Activated naive CD8-positive, alpha-beta T cell treated with anti-CD3 and anti-CD28 coated beads, Interleukin-2, amount 50 U/mL, for 16 hours (primary cell): ENCODE data around the gene GRIP1.

ENCODE experiments used
- DNase-seq: peaks from one replicate; pipeline ENCODE4 v3.0.0-alpha.2; 2020; ENCODE audit warnings: low read depth, low spot score

The GRIP1 gene

DNA sequence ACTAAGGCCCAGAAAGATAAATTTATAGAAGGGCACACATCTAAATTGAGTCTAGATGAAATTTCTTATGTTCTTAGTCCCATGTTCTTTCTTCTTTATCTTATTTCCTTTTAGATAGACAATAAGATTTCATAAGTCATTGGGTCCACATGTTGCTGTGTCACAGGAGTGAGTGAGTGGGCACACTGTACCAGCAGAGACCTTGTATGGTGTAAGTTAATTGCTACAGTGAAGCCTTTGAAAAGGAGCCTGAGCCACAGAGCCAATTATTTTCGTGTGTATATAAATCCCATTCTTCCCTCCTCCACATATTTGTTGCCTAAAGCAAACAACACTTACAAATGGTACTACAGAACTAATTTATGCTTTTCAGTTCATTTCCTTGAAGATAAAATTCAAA, 79.1 kb downstream of the GRIP1 start:
- no peak for DNase-seq

DNA sequence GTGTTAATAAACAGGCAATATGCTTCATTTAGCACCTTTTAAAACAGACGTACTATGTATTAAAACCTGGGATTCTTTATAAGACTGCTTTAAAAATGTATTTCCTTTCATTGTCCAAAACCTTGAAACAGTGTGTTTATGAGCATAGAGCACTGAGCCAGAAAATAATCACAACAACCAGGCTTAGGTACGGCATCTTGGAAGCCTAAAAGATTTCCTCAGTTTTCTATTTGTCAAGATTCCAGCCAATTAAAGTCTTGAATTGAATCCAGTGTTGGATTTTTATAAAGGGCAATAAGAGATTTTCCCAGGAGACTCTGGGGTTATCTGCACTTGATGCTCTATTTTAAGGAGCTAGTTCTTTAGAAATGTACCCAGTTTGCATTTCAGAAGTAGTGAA, 80.3 kb downstream of the GRIP1 start:
- no peak for DNase-seq

DNA sequence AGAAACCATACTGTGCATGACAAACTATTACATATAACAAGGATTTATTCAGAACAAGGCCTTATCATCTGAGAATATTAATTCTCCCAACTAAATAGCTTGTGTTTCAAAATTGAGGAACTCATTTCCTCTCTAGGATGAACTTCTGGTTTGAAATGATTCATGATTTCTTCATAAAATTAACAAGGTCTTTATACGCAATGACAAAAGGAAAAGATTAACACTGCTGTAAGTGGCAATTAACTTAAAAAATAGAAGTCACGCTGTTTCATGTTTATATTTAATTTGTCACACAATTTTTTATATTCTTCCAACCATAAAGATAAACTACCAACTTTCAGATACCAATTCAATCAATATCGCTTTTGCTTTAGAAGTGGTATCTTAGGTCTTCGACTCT, 80.8 kb downstream of the GRIP1 start:
- DNase-seq: no peak

DNA sequence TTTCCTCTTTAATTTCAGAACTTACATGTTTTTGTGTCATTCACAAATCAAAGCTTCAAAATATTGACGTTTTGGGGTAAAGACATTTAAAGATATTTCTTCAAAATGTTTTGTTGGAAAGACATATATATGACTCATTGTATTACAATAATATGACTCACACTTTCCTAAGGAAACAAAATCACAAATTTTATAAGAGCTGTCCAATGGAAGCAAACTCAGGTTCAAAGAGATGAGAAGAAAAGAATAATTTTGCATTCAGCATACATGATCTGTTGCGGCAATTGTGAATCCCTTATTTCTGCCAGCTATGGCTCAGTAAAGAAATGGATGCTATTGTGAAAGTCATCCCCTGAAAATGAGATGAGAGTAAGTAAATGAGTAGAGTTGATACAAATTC, 82.7 kb downstream of the GRIP1 start:
- no peak for DNase-seq

DNA sequence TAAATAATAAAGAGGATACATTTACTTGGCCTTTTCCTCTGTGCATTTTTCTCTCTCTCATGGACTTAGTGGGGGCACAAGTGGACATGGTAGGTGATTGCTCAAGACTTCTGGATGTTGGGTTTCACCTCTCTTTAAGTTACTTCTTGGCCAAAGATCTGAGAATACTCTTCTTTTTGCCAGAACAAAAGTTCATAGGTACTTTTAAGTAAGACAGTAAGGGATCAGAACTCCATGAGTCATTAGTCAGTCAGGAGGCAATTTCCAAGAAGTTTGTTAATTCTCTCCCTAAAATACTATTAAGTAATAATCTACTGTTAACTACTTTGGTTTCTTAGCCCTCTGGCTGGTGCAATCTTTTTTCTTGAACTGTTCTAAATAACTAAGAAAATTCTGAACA, 84.2 kb downstream of the GRIP1 start:
- DNase-seq: no peak

DNA sequence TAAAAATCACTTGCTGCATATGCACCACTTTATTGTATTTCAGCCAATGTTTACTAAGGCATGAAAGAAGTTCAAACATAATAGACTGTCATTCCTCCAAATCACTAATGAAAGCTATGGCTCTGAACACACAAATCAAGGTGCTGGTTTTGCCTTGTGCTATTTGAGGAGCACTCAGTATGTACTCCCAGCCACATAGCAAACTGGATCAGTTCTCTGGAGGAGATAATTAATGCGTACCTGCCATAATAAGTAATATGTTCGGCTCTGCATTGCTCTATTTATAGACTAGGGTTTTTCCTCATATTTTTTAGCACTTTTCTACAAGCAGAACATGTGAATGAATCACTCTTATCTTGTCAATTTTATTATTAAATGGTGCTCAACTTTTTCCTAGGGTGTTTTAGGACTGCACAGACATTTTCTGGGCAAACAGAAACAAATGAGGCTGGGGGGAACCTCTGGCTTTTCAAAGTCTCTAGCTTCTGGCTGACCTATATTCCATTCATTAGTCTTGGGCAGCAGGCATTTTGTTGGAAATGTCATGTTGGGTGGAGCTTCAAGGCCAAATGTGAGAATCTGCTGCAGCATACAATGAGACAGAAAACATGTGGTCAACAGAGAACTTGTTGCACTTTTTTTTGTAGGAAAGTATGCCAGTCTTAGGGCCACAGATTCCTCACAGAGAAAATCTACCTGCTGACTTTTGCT, 88.4 kb downstream of the GRIP1 start:
- DNase-seq: no peak

DNA sequence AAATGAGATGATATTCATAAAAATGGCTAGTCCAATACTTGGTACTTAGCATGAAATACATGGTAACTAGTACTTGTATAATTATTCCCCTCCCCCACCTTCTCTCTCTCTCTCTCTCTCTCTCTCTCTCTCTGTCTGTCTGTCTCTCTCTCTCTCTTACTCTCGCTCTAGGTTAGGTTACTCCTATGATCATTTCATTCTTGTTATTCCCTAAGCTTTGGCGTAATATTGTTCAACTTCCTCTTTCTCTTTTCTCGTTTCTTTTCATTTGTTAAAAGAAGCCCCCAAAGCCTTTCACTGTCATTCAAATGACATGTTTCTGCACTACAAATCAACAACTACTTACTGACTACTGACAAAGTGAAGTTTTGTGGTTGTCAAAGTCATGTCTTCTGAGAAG, 89.8 kb downstream of the GRIP1 start:
- DNase-seq: no peak

DNA sequence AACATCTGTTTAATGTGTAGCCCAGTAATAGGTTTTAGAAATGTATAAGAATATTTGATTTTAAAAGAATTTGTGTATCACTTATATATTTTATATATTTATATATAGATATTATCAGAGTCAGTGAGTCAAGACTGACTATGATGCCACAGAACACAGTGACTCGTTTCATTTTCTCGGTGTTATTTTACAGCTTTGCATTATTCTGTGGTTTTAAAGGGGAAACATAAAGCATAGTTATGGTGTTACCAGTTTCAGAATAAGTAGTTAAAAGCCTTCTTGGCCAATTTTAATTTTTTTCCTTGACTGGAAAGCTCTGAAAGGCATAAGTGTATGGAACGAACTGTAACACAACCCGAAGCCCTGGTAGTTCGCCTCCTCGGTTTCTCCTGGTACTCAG, 91.0 kb downstream of the GRIP1 start:
- no peak for DNase-seq

DNA sequence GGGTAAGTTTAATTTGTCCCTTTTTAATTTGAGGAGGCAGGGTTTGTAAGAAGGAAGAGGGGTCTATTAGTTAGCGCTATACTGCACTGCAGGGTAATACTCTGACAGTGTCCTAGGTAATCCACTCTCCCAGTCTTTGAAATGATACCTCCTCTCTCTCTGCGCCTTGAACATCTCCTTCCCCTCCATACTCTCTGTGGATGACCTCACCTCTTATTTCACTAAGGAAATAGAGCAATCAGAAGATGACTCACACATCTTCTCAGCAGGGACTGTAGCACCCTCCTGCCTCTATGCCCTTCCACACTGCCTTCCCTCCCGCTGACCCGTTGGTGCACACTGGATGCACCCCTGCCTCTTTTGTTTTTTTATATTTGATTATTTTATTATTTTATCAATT, 94.2 kb downstream of the GRIP1 start:
- DNase-seq: no peak

DNA sequence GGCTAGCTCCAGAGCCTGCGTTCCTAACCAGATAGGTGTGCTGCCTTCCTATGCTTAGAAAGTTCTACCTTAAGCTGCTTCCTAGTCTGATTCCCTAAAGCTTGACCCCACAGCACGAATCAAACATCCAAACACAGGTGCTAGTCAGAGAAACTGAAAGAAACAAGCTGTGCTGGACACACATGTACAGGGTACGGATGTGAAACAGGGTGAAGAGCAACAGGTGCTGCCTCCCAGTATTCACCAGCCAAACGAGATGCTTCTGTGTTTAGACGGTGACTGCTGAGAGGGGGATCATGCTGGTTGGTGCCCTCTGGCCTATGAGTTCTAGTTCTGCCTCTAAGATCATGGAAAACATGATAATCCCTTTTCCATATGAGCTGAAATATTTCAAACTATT, 105.3 kb downstream of the GRIP1 start:
- DNase-seq: no peak

DNA sequence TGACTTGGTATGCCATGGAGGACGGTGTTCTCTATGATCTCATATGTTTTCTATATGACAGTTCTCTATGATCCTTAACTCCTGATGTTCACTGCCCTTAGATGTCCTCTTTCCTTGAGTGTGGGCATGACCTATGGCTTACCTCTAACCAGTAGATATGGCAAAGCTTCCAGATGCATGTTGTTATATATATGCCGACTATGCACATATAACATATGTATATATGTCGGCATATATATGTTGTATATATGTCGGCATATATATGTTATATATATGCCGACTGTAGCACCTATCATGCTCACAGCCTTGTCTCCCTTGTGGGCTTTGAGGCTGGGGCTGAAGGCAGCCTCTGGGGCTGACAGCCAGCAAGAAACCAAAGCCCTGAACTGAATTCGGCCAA, 106.0 kb downstream of the GRIP1 start:
- DNase-seq: no peak

DNA sequence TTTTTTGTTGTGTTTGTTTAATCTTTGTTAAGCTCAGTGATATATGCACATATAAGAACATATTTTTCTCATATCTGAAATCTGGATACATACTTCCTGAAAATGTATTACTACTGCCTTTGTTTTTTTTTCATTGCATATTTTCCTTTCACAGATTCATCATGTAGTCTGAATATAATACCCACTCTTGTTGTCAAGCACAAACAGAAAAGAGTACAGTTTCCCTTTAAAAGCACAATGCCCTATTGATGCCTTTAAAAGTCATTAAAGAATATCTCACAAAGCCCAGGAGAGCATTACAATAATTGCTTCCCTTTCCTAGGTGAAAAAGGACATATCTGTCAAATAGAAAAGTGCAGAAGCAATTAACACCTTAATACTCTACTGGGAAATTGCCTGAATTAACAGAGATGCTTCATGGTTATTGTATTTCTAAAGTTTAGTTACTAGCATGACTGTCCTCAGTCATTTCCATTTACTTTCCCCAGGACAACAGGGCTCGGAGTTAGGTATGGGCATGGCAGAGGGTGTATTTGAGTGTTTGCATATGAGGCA, 107.4 kb downstream of the GRIP1 start:
- no peak for DNase-seq

DNA sequence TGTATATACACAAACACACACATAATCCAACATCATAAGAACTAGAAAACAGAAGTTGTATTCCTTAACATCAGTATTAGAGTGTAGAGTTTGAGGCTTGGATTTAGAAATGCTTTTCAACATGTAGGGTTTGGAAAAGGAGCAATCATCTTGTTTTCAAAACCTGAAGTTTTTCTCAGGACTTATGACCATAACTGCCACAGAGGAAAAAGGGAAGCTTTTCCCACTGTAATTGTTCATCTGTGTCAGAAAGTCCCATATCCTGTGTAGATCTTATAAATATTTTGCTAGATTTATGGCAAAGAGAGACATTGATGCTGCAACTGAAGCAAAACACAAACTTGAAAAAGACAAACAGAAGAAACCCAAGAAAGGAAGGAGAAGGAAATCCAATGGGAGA, 115.7 kb downstream of the GRIP1 start:
- DNase-seq: no peak

DNA sequence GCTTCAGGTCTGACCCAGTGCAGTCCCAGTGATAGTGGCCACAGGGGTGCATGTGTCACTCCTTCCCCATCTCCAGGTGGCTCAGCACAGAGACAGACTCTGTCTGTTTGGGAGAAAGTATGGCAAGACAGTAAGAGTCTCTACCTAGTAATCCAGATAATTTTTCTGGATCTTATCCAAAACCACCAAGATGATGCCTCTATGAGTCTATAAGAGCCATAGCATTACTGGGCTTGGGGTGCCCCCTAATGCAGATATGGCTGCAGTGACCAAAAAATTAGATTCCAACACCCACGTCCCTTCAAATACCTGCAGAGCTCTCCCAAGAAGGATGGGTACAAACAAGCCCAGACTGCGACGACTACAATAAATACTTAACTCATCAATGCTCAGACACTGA, 123.8 kb downstream of the GRIP1 start:
- no peak for DNase-seq

DNA sequence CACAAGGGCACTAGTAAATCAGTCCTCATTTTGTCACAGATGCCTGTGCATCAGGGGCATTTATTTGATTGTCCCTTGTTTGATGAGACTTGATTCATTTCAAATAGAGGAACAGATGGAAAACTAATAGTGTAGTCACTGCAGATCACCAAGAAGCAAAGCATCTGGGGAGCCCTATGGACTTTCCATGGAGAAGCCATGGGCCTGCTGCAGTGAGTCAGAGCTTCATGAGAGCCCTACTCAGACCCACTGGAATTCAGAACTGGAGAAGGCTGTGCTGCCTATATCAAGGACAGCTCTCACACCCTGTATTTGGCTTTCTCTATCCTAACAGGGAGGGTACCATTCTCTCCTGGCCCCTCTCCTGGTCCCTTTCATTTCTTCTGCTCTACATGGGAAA, 126.2 kb downstream of the GRIP1 start:
- no peak for DNase-seq

DNA sequence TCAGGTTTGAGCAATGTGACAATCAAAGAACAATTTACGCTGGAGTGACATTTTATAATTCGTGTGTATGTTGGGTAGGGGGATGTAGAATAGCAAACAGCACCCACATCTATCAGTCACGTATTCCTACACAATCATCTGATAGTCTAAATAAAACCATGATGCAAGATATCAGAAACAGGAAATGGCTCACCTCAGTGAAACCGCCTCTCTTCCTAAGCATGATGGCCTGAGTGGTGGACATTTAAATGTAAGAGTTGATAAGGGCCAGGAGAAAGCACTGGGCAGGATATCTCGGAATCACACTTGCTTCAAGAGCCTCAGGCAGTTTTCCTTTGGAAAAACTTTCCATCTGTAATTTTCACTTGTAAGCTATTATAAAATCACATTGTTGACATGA, 128.2 kb downstream of the GRIP1 start:
- no peak for DNase-seq

DNA sequence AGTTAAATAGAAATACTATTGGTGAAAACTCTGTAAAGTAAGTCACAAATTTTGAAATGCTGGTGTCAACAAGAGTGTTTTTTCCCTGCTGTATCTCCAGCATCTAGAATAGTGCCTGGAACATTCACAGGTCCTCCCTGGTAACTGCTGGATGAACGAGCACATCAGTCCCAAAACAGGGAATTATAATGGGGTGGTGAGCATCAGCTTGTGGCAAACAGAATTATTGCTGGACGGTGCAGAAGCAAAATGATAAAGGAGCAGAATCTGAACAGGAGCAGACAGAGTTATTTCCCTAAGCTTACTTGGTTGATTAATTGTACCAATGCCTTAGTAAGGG, 129.9 kb downstream of the GRIP1 start:
- no peak for DNase-seq

DNA sequence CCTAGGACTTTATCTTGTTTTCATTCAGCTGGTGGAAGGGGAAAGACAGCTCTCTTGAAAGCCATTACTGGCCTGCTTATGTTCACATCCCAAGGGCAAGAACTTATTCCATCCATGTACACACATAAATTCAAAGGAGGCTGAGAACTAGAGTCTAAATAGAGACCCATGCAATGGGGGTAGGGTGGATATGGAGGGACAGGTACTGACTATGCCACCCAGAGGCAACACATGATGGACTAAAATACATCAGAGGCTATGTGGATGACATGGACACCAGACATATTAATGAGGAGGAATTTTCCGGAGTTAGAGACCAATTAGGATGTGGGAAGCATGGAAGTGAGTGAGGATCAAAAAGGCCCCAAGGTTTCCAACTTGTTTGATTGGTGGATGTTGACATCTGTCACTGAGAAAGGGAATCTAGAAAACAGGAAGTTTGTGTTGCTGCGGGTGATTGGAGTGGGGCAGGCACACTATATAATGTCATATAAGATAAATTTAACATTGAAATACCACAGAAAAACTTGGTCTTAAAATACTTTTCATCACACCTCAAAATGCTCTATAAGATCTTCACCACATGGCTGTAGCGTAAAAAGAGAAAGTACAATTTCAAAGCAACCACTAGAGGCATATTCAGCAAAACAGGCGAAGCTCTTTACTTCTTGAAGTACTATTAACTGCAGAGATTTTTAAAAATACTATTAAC, 130.4 kb downstream of the GRIP1 start:
- no peak for DNase-seq

DNA sequence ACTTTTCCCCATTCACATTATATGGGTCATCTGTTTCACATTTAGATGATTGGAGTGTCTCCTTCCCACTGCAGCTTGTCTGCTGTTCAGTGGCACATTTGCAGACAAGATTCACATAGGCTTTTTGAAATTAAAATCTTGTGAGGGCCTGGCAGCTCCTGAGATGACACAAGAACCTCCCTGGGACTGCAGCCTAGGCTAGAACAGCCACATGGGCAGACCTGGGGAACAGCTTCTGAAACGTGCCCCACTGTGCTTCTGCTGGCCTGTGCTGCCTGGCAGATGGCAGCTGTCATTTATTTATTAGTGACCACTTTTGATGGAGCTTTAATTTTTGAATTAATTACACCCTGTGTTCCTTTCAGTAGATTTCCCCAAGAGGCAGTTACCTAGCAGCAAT, 137.4 kb downstream of the GRIP1 start:
- no peak for DNase-seq

DNA sequence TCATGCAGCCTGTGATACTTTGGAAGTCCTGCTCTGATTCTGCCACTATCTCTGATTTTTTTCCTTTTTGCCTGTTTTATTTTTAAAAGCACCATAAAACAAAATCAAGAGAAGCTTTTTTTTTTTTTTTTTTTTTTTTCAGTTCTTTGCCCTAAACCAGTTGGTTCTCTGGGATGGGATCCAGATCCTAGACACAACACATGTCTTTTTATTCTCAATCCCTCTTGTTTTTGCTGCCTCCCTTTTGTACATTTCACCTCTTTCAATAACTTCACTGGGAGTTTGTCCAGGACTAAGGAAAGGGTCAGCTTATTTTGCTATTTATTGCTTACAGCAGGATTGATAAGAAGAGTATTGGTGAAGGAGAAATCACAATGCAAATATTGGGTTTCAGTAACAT, 139.4 kb downstream of the GRIP1 start:
- no peak for DNase-seq

DNA sequence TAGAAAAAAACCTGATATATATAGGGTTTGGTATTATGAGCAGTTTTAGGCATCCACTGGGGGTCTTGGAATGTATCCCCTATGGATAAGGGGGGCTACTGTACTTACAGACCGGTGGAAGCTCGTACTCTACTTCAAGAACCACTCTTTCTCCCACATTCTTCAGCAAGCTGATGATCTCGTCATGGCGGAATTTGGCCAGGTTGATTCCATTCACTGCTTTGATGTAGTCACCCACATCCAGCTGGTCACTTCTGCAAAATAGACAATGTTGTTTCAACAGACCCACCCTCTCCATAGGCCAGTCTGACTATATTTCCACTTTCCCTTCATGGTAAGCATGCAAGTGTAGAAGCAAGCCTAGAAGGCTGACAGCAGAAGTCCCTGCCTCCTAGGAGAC, 139.9 kb downstream of the GRIP1 start:
- DNase-seq: no peak

DNA sequence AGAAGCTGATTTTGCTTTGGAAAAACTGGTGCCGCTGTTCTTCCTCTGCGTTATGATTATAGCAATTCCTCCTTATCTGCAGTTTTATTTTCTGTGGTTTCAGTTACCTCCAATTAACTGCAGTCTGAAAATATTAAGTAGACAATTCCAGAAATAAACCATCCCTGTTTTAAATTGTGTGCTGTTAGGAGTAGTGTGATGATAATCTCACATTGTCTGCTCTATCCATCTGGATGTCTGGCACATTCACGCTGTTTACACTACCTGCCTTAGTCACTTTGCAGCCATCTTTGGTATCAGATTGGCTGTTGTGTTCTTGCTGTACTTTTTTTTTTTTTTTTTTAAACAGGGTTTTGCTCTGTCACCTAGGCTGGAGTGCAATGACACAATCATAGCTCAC, 141.0 kb downstream of the GRIP1 start:
- no peak for DNase-seq

DNA sequence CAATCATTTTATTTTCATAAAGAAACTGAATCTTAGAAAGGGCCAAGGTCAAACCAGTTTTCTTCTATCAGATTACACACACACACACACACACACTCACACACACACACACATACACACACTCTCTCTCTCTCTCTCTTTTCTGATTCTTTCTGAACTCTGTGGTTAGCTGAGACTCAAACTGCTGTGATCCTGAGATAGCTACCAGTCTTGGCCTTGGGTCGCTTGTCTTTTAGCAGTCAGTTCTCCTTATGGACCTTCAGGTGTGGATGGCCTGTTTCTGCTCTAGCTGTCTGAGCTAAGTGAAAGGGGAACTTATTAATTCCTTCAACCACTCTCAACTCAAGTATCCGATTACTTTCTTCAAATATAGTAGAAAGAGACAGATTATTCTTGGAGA, 145.1 kb downstream of the GRIP1 start:
- no peak for DNase-seq

DNA sequence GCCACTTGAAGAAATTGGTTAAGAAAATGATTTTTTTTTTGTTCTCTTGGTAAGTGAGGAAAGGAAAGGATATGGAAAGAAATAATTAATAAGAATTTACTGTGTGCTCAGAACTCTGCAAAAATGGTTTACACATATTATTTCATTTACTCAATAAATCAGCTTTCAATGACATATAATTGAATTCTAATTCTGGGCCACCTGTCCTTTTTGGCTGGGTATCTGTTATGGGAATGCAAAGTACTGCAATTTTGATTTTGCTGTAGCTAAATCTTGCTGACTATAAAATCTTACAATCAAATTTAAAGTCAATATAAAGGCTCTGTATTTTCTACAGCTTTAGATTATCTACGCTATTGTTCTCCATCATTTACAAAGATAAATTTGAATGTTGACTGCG, 147.1 kb downstream of the GRIP1 start:
- DNase-seq: no peak
